OCI-LY7 (cell line): ENCODE results near the gene HTT-AS.

Source experiments
- EZH2phosphoT487 ChIP-seq: fragments of 200-600 bp; sonication (generic); IDR thresholded peaks from 2 replicates; pipeline ENCODE4 v1.6.1; 2018; ENCODE audit warnings: low read depth, borderline replicate concordance, mild to moderate bottlenecking, mixed run types, antibody characterized with exemption, low read length, moderate library complexity, mixed read lengths
- TF ChIP-seq, protein P1 (sequence below): fragments of 200-600 bp; sonication (generic); conservative IDR thresholded peaks from 2 replicates; pipeline ENCODE4 v1.5.1; 2014; ENCODE audit warnings: mild to moderate bottlenecking, antibody characterized with exemption, low read length, moderate library complexity, mixed read lengths

DNA sequence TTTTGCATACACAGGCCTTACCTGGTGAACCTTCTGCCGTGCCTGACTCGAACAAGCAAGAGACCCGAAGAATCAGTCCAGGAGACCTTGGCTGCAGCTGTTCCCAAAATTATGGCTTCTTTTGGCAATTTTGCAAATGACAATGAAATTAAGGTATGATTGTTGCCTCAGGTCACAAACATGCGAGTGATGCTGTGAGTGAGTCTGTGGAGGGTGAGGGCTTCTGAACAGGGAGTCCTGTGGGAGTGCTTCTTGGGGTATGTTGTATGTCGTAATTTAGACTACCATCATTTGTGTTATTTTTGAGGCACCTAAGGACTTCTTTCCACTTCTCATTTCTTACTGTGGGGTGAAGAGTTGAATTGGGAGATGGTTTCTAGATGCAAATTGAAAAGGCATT, 32.9 kb upstream of the HTT-AS start:
- TF ChIP-seq, protein P1, sequence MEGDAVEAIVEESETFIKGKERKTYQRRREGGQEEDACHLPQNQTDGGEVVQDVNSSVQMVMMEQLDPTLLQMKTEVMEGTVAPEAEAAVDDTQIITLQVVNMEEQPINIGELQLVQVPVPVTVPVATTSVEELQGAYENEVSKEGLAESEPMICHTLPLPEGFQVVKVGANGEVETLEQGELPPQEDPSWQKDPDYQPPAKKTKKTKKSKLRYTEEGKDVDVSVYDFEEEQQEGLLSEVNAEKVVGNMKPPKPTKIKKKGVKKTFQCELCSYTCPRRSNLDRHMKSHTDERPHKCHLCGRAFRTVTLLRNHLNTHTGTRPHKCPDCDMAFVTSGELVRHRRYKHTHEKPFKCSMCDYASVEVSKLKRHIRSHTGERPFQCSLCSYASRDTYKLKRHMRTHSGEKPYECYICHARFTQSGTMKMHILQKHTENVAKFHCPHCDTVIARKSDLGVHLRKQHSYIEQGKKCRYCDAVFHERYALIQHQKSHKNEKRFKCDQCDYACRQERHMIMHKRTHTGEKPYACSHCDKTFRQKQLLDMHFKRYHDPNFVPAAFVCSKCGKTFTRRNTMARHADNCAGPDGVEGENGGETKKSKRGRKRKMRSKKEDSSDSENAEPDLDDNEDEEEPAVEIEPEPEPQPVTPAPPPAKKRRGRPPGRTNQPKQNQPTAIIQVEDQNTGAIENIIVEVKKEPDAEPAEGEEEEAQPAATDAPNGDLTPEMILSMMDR: no peak
- no peak for TF ChIP-seq EZH2phosphoT487
